Activated CD8-positive, alpha-beta T cell treated with anti-CD3 and anti-CD28 coated beads for 36 hours (primary cell): ENCODE data around the gene ADAM11. TPM values are rescaled to one million over a fixed set of nuclear protein-coding genes. Genes with fewer than 3 reads are reported as not detected.

Source experiments
- ATAC-seq: fragments of 200-7000 bp; cut with Tn5 transposase; one replicate; pipeline ENCODE4 v1.10.0; 2021; ENCODE audit warnings: mild to moderate bottlenecking, moderate library complexity
- CTCF ChIA-PET: fragments of 350-600 bp; sonication (Branson Sonifier 250); formaldehyde crosslinking; loops from one replicate; lab custom pipeline; 2021; ENCODE audit warnings: antibody characterized with exemption; lab: Charles Lee
- POLR2A ChIA-PET: fragments of 350-600 bp; sonication (Branson Sonifier 250); formaldehyde crosslinking; loops from one replicate; lab custom pipeline; 2021; ENCODE audit warnings: antibody characterized with exemption; lab: Charles Lee
- DNase-seq: peaks from one replicate; pipeline ENCODE4 v3.0.0-alpha.2; 2020
- H3K27ac Mint-ChIP-seq: one replicate; pipeline ENCODE4 v1.8.0; 2021; ENCODE audit warnings: mild to moderate bottlenecking, mixed read lengths
- H3K27me3 Mint-ChIP-seq: one replicate; pipeline ENCODE4 v1.8.0; 2021; ENCODE audit warnings: mixed read lengths
- H3K36me3 Mint-ChIP-seq: one replicate; pipeline ENCODE4 v1.8.0; 2021; ENCODE audit warnings: low read depth, mixed read lengths
- H3K4me1 Mint-ChIP-seq: one replicate; pipeline ENCODE4 v1.8.0; 2021; ENCODE audit warnings: low read depth, mixed read lengths
- H3K4me3 Mint-ChIP-seq: one replicate; pipeline ENCODE4 v1.8.0; 2021; ENCODE audit warnings: mild to moderate bottlenecking, moderate library complexity, mixed read lengths
- H3K9me3 Mint-ChIP-seq: one replicate; pipeline ENCODE4 v1.8.0; 2021; ENCODE audit warnings: mixed read lengths
- intact Hi-C: fragments of 100-400 bp; cut with micrococcal nuclease; formaldehyde crosslinking; loops from one replicate; pipeline ENCODE4 v1.10.0; 2022
- total RNA-seq, 2 experiments: library from RNA; stranded (reverse); gene quantifications; one replicate each; pipeline ENCODE4 v1.2.3, GENCODE V29; 2021
- TF ChIP-seq, protein P1 (sequence below): fragments of 200-600 bp; IDR thresholded peaks from one replicate; pipeline ENCODE4 v1.8.0; 2022; ENCODE audit warnings: antibody characterized with exemption, mild to moderate bottlenecking

The ADAM11 gene
- total RNA-seq, 2 experiments from 2014 or later = 0.07 to 0.27 TPM

- intact Hi-C loops = no loop called here
- no peak overlapping the region for H3K4me3 Mint-ChIP-seq
- no peaks in the 10 kb centered on the region for H3K36me3 Mint-ChIP-seq
- no peaks in the 10 kb centered on the region for H3K9me3 Mint-ChIP-seq
- H3K27me3 Mint-ChIP-seq = peaks cover 19% of the 10 kb centered on the region
- DNase-seq (no peak), ATAC-seq (no peak)
- peaks cover 2% of the 10 kb centered on the region for H3K4me1 Mint-ChIP-seq
- H3K27ac Mint-ChIP-seq = no peak overlapping the region
- ChIA-PET CTCF (no interaction called here), POLR2A (no interaction called here)
- TF ChIP-seq, protein P1, sequence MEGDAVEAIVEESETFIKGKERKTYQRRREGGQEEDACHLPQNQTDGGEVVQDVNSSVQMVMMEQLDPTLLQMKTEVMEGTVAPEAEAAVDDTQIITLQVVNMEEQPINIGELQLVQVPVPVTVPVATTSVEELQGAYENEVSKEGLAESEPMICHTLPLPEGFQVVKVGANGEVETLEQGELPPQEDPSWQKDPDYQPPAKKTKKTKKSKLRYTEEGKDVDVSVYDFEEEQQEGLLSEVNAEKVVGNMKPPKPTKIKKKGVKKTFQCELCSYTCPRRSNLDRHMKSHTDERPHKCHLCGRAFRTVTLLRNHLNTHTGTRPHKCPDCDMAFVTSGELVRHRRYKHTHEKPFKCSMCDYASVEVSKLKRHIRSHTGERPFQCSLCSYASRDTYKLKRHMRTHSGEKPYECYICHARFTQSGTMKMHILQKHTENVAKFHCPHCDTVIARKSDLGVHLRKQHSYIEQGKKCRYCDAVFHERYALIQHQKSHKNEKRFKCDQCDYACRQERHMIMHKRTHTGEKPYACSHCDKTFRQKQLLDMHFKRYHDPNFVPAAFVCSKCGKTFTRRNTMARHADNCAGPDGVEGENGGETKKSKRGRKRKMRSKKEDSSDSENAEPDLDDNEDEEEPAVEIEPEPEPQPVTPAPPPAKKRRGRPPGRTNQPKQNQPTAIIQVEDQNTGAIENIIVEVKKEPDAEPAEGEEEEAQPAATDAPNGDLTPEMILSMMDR = no peak
Observed at GRCh38 chr17:44769230-44769629, 10.4 kb downstream of the ADAM11 start.

- Mint-ChIP-seq H3K36me3 (no peaks in the 10 kb centered on the region), H3K27me3 (peaks cover 19% of the 10 kb centered on the region), H3K4me1 (peaks cover 2% of the 10 kb centered on the region), H3K27ac (no peak overlapping the region), H3K4me3 (no peak overlapping the region), H3K9me3 (no peaks in the 10 kb centered on the region)
- intact Hi-C loops = no loop called here
- ATAC-seq (no peak), DNase-seq (no peak)
- TF ChIP-seq, protein P1 = no peak
- ChIA-PET POLR2A (no interaction called here), CTCF (no interaction called here)
Observed at GRCh38 chr17:44769647-44770084, 10.9 kb downstream of the ADAM11 start.

DNA sequence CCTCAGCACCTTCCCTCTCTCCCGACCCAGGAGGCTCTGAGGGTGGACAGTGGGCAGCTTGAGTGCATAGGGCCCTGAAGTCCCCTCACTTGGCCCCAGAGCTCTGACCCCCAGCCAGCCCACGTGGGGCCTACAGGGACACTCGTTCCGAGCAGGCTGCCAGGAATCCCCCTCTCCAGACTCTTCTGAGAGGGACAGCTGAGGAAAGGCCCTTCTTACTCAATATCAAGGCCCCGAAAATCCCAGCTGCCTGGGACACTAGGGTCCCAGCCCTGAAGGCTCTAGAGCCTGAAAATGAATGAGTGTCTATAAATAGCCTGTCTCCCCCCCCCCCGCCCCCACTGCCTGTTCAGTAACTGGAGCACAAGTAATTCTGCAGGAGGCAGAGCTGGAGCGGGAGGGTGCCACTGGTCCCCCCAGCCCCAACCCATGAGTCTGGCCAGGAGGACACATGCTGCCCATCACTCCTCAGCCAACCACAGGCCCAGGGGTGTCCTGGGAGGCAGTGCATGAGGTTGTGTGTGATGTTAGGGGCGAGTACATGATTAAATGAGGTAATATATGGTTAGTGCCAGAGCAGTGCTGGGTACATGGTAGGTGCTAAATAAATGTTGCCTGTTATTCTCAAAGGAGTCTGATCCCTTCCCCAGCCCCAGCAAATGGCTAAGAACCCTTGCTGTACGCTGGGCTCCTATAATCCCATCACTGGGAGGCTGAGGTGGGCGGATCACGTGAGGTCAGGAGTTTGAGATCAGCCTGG, 11.6 kb downstream of the ADAM11 start:
- TF ChIP-seq, protein P1 = no peak
- no peak overlapping the region for H3K4me3 Mint-ChIP-seq
- H3K27ac Mint-ChIP-seq = no peak overlapping the region
- no peaks in the 10 kb centered on the region for H3K36me3 Mint-ChIP-seq
- CTCF ChIA-PET = interaction anchor here (13.0 kb wide), 1 partner anchor 96 kb away, joined by 205 read pairs; no protein-coding TSS in a partner anchor
- POLR2A ChIA-PET = no interaction called here
- H3K27me3 Mint-ChIP-seq = peaks cover 19% of the 10 kb centered on the region
- intact Hi-C loops = no loop called here
- DNase-seq = no peak
- peaks cover 2% of the 10 kb centered on the region for H3K4me1 Mint-ChIP-seq
- ATAC-seq = no peak
- H3K9me3 Mint-ChIP-seq = no peaks in the 10 kb centered on the region

DNA sequence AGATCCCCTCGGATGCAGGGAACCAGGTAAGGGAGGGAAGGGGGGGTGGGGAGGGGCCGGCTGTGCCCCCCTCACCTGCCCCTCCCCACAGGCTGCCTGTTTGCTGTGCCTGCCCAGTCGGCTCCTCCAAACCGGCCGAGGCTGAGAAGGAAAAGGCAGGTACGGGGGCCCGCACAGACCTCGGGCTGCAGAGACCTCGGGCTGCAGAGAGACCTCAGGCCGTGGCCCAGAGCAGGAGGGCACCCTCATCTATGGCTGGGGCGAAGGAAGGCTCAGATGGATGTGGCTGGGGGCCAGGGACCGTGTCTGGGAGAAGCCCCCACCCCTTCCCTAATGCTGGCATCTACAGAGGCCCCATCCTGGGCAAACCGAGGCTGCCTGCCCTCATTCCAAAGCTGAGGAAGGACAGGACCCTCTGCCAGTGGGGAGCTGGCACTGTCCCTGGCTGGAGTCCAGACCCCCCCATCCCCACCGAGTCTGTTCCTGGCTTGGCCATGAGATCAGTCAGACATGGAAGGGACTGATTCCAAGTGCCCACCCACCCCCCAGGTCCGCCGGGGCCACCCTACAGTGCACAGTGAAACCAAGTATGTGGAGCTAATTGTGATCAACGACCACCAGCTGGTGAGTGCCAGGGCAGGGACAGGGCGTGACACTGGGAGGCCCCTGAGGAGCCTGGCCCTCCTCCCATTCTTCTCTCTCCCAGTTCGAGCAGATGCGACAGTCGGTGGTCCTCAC, 13.7 kb downstream of the ADAM11 start:
- Mint-ChIP-seq H3K36me3 (no peaks in the 10 kb centered on the region), H3K4me1 (peaks cover 5% of the 10 kb centered on the region), H3K9me3 (no peaks in the 10 kb centered on the region), H3K4me3 (no peak overlapping the region), H3K27ac (no peak overlapping the region), H3K27me3 (peaks cover 11% of the 10 kb centered on the region)
- ATAC-seq = no peak
- TF ChIP-seq, protein P1 = no peak
- intact Hi-C loops = no loop called here
- no peak for DNase-seq
- POLR2A ChIA-PET = interaction anchor here (0.9 to 1.3 kb wide), 2 partner anchors 19 to 126 kb away, joined by 3 to 4 read pairs; no protein-coding TSS in a partner anchor
- CTCF ChIA-PET = interaction anchor here (3.7 to 13.0 kb wide), 2 partner anchors 94 to 107 kb away, joined by 35 to 205 read pairs; no protein-coding TSS in a partner anchor
